Neural crest cell (in vitro differentiated cells): ENCODE results near the gene MVB12A. TPM values are rescaled to one million over a fixed set of nuclear protein-coding genes. Genes with fewer than 3 reads are reported as not detected.

ENCODE experiments used
- DNase-seq: peaks from one replicate; pipeline ENCODE4 v3.0.0; 2021; ENCODE audit warnings: low read depth, mixed read lengths, low spot score
- H3K27ac Mint-ChIP-seq: one replicate; pipeline ENCODE4 v1.8.0; 2021; ENCODE audit warnings: mild to moderate bottlenecking, mixed read lengths; ENCODE audit not compliant: unreplicated experiment
- H3K27me3 Mint-ChIP-seq: 2 replicates; pipeline ENCODE4 v1.8.0; 2021; ENCODE audit warnings: low read depth, mild to moderate bottlenecking, mixed read lengths
- H3K36me3 Mint-ChIP-seq: 2 replicates; pipeline ENCODE4 v1.8.0; 2021; ENCODE audit warnings: low read depth, mild to moderate bottlenecking, mixed read lengths
- H3K4me1 Mint-ChIP-seq: 2 replicates; pipeline ENCODE4 v1.8.0; 2021; ENCODE audit warnings: mixed read lengths
- H3K4me3 Mint-ChIP-seq: one replicate; pipeline ENCODE4 v1.8.0; 2021; ENCODE audit warnings: mild to moderate bottlenecking, mixed read lengths
- H3K9me3 Mint-ChIP-seq: 2 replicates; pipeline ENCODE4 v1.8.0; 2021; ENCODE audit warnings: mixed read lengths
- total RNA-seq: library from RNA; stranded (reverse); gene quantifications from 2 replicates; pipeline ENCODE4 v1.2.1, GENCODE V29; 2021
- TF ChIP-seq, protein P1 (sequence below): fragments of 200-600 bp; sonication (generic); conservative IDR thresholded peaks from 2 replicates; pipeline ENCODE4 v1.5.0; 2021; ENCODE audit warnings: antibody characterized with exemption, mild to moderate bottlenecking

Gene MVB12A
- total RNA-seq, 1 donor from 2014 or later = 48.1 TPM

DNA sequence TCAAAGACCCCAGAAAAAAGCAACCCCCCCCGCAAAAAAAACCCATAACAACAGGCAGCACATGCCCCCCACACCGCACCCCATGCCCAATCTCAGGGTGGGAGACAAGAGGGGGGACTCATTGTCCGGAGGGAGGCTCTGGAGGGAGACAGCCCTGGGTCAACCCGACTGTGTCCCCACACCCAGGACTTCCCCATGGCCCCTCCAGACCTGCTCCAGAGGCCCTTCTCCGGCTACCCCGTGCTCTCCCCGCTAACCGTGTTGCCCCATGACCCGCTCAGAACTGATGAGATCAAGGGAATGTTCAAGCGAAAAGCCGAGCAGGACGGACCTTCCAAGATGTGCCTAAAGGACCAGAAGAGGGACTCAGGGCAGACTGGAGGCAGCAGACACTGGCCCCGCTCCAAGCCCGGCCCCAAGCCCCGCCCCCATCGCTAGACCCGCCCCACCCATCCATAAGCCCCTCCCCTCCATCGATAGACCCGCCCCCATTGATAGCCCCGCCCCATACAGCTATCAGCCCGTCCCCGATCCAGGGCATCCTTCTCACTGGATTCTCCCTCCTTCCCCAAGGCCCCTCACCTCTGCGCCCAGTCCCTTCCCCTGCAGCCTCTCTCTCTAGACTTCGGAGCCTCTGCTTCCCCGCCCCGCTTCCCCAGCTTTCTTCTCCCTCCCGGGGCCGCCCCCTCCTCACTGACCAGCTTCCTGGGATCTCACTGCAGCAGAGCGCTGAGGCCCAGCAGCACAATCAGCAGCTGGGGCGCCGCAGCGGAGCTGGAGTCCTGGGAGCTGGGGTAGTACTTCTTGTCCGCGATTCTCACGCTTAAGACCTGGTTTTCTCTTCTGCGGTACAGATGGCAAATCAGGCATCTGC lies 16.6 kb upstream of the MVB12A start:
- peak; percentile 57 for DNase-seq
- H3K36me3 Mint-ChIP-seq = no peaks in the 10 kb centered on the region
- H3K9me3 Mint-ChIP-seq = no peaks in the 10 kb centered on the region
- no peak overlapping the region for H3K27ac Mint-ChIP-seq
- TF ChIP-seq, protein P1, sequence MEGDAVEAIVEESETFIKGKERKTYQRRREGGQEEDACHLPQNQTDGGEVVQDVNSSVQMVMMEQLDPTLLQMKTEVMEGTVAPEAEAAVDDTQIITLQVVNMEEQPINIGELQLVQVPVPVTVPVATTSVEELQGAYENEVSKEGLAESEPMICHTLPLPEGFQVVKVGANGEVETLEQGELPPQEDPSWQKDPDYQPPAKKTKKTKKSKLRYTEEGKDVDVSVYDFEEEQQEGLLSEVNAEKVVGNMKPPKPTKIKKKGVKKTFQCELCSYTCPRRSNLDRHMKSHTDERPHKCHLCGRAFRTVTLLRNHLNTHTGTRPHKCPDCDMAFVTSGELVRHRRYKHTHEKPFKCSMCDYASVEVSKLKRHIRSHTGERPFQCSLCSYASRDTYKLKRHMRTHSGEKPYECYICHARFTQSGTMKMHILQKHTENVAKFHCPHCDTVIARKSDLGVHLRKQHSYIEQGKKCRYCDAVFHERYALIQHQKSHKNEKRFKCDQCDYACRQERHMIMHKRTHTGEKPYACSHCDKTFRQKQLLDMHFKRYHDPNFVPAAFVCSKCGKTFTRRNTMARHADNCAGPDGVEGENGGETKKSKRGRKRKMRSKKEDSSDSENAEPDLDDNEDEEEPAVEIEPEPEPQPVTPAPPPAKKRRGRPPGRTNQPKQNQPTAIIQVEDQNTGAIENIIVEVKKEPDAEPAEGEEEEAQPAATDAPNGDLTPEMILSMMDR = no peak
- peak overlapping the region; percentile 79 for H3K4me3 Mint-ChIP-seq
- H3K4me1 Mint-ChIP-seq = peaks cover 26% of the 10 kb centered on the region
- no peaks in the 10 kb centered on the region for H3K27me3 Mint-ChIP-seq

DNA sequence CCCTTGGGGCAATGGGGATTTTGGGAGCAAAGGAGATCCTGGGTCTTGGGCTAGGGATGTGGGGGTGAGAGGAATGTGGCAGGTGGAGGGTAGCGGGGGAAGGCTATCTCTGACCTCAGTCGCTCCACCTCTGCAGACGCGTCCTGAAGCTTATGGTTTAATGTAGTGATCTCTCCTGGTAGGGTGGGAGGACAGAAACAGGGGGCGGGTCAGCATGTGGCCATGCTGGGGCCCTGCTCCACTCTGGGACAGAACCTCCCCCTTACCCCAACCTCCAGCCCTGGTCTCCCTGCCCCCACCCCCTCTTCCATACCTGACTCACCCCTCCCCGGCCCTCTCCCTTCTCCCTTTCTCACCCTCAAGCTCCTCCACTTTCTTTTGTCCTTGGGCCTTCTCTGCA lies 15.8 kb upstream of the MVB12A start:
- H3K4me3 Mint-ChIP-seq = no peak overlapping the region
- H3K4me1 Mint-ChIP-seq = peaks cover 26% of the 10 kb centered on the region
- no peak overlapping the region for H3K27ac Mint-ChIP-seq

DNA sequence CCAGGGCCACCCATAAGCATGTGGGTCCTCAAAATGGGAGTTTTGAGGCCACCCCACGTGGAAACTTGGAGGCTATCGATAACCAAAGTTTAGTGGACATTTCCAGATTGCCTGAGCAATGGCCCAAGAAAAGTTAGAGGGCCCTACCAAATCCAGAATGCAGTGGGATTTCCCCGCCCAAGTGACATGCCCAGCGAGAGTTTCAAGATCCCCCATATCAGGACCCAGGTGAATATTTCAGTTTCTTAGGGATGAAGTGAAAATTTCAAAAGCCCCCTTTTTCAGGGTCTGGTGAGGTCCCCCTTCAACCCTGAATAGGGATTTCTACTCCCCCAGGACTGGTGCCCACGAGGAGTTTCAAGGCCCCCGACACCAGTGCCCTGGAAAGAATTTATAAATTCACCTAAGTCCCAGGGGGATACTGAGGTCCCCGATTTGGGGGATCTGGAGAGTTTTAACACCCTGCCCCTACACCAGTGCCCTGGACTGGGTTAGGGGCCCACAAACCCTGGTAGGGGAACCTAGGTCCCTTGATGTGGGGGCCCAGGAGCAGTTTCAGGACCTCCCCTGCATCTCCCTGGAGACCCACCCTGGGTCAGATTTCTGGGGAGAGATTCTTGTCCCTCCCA lies 15.1 kb upstream of the MVB12A start:
- no peaks in the 10 kb centered on the region for H3K27me3 Mint-ChIP-seq
- DNase-seq = no peak
- H3K4me3 Mint-ChIP-seq = no peak overlapping the region
- H3K27ac Mint-ChIP-seq = no peak overlapping the region
- no peaks in the 10 kb centered on the region for H3K36me3 Mint-ChIP-seq
- H3K9me3 Mint-ChIP-seq = no peaks in the 10 kb centered on the region
- H3K4me1 Mint-ChIP-seq = peaks cover 26% of the 10 kb centered on the region
- TF ChIP-seq, protein P1 = no peak

More for the DNA sequence above, 15.8 kb upstream of the MVB12A start:
- TF ChIP-seq, protein P1 = no peak
- no peak for DNase-seq
- Mint-ChIP-seq H3K27me3 (no peaks in the 10 kb centered on the region), H3K36me3 (no peaks in the 10 kb centered on the region), H3K9me3 (no peaks in the 10 kb centered on the region)

DNA sequence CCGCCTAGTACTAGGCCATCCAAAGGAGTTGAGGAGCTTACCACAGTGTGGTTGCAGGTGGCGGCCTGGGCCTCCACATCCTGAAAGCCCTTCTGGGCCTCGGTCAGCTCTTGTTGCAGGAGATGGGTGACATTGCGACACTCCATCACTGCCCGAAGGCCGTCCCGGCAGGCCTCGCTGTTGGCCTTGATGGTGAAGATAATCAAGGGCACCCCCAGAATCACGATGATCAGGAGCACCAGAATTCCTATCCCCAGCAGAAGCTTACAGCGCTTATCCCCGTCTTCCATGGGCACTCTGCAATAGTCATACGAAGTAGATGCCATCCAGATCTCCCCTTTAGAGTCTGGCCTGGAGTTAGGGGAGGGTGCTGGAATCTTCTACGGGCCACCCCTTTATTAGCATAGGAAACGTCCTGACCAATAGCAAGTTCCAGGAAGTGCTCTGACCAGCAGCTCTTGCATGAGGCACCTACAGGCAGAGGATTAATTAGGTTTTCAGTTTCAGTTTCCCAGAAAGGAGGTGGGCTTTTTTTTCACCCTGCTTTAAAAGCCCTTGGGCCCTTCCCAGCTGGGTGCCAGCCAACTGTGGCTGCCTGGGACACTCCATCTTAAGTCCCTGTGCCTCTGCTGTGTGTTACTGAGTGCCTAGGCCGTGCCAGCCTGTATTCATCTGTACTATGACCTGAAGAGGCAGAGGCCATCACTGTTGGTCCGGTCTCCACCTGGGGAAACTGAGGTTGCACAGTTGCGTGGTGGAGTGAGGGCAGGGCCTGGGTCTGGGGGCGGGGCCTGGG lies 14.4 kb upstream of the MVB12A start, which contains the start of gene BST2:
Gene BST2 (minus strand): TSS at position 381 of the 796 bp plus-strand sequence. CDS start 55 bp downstream, at position 326.
- Mint-ChIP-seq H3K27ac (no peak within 1 kb of the TSS), H3K4me3 (no peak within 1 kb of the TSS), H3K4me1 (peaks cover 26% of the 10 kb centered on the region), H3K9me3 (no peaks in the 10 kb centered on the region), H3K36me3 (no peaks in the 10 kb centered on the region), H3K27me3 (no peaks in the 10 kb centered on the region)
- DNase-seq = no peak
- TF ChIP-seq, protein P1 = no peak
